Muscle layer of duodenum (tissue), 2 donors: ENCODE results near the gene LIPT2.

ENCODE experiments used
- H3K27ac ChIP-seq: one replicate; pipeline ENCODE4 v1.7.0; 2013; ENCODE audit warnings: mild to moderate bottlenecking, low read length
- H3K27me3 ChIP-seq: one replicate; pipeline ENCODE4 v1.7.0; 2013; ENCODE audit warnings: low read depth, mild to moderate bottlenecking, control low read depth, low read length
- H3K36me3 ChIP-seq, 2 donors: one replicate each; pipeline ENCODE4 v1.7.0; 2013; ENCODE audit warnings: low read length in 2 of 2, control low read depth in 1 of 2, mild to moderate bottlenecking in 1 of 2; ENCODE audit not compliant: insufficient read depth in 2 of 2, control insufficient read depth in 1 of 2
- H3K4me1 ChIP-seq, 2 donors: one replicate each; pipeline ENCODE4 v1.7.0; 2013; ENCODE audit warnings: low read length in 2 of 2, mild to moderate bottlenecking in 2 of 2, control low read depth in 1 of 2, moderate library complexity in 1 of 2; ENCODE audit not compliant: insufficient read depth in 2 of 2, control insufficient read depth in 1 of 2
- H3K4me3 ChIP-seq, 2 donors: one replicate each; pipeline ENCODE4 v1.7.0; 2013; ENCODE audit warnings: low read length in 2 of 2, low read depth in 1 of 2, mild to moderate bottlenecking in 1 of 2
- H3K9me3 ChIP-seq, 2 donors: one replicate each; pipeline ENCODE4 v1.7.0; 2013; ENCODE audit warnings: low read length in 2 of 2, control low read depth in 1 of 2, mild to moderate bottlenecking in 1 of 2; ENCODE audit not compliant: control insufficient read depth in 1 of 2
- donor health status: healthy.

LIPT2 gene

DNA sequence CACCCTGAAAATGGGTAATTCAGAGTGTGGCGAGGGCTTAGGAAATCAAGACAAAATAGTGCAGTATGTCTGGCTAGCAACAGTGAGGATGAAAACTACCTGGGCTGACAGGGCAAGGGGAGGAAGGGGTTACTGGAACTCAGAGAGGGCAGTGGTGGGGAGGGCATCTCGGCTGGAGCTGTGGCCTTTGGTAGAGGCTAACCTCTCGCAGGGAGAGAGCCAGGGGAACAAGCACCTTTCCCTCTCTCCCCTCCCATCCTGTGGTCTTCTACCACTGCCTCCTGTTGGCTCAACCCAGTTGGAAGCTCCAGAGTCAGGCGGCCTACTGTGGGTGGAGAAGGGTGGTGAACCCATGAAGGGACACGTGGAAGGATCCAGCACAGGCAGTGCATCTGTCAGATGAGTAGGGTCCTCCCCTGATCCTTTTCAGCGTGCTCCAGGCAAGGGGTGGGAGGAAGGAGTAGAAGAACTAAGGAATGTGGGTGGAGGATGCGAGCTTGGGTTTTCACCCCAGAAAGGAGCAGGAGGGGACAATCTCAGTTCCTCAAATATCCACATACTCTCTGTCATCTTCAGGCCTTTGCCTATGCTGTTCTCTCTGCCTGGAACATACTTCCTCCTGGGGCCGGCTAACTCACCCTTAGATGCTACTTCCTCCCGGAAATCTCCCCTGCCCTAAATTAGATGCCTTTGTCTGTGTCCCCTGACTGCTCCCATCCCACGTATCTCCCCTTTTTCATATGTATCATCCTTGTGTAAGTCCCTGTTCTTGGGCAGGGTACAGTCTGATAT, 19.9 kb downstream of the LIPT2 start:
- no peak overlapping the region for H3K4me3 ChIP-seq
- H3K27me3 ChIP-seq, result no peaks in the 10 kb centered on the region
- H3K4me1 ChIP-seq, result no peaks in the 10 kb centered on the region
- H3K9me3 ChIP-seq, result no peaks in the 10 kb centered on the region
- no peaks in the 10 kb centered on the region for H3K36me3 ChIP-seq
- no peak overlapping the region for H3K27ac ChIP-seq

DNA sequence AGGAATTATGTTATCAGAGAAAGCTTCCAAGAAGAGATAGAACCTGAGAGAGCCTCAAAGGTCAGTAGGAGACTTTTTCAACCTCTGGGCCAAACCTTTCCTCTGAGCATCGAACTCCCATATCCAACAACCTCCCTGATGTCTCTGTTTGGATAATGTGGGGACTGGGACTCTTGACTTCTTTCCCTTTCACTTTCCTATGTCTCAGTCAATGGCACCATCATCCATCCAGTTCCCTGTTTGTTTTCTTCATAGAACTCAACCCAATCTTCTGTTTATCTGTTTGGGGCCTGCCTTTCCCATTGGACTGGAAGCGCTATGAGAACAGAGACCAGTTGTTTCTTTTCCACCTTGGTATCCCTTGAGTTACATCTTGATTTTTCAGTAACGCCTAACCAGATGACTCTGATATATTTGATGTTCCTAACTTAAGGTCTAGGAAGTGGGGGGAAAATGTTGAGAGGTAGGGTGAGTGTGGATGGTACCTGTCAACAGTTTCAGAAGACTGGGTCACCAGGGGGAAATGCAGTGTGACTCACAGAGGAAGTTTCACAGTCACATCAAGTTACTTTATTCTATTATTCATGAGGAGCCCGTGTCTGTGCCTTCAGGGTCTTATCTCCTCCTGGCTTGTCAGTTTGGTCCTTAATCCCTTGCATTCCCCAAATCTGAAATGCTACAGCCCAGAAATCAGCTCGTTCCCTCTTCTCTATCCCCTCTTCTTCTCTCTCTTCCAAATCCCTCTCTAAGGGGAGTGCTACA, 21.7 kb downstream of the LIPT2 start:
- Histone ChIP-seq H3K36me3 (no peaks in the 10 kb centered on the region), H3K27me3 (no peaks in the 10 kb centered on the region), H3K4me1 (no peaks in the 10 kb centered on the region), H3K27ac (no peak overlapping the region), H3K4me3 (no peak overlapping the region), H3K9me3 (no peaks in the 10 kb centered on the region)

DNA sequence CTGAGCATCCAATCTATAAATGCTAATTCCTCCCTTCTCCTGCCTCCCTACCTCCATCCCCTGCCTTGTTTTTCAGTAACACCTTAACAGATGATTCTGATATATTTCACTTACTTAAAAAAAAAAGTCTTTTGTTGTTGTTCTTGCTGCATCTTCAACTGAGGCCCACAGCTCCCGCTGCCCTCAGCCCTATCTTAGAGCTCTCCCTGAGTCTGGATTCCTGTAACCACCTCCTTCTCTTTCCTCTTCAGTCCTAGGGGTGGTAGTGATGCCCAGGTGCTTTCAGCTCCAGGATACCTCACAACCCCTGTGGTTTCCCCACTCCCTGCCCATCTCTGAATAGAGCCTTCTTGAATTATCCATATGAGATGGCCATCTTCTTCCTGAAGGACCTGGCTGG, 22.5 kb downstream of the LIPT2 start:
- Histone ChIP-seq H3K36me3 (no peaks in the 10 kb centered on the region), H3K9me3 (no peaks in the 10 kb centered on the region), H3K4me1 (no peaks in the 10 kb centered on the region), H3K27ac (no peak overlapping the region), H3K27me3 (no peaks in the 10 kb centered on the region), H3K4me3 (no peak overlapping the region)

- H3K9me3 ChIP-seq, result no peaks in the 10 kb centered on the region
- no peaks in the 10 kb centered on the region for H3K27me3 ChIP-seq
- H3K4me1 ChIP-seq, result no peaks in the 10 kb centered on the region
- H3K36me3 ChIP-seq, result no peaks in the 10 kb centered on the region
- no peak overlapping the region for H3K4me3 ChIP-seq
- H3K27ac ChIP-seq, result no peak overlapping the region
These were observed 23.0 kb downstream of the LIPT2 start for GRCh38 chr11:74470526-74470925.

- Histone ChIP-seq H3K36me3 (no peaks in the 10 kb centered on the region), H3K9me3 (no peaks in the 10 kb centered on the region), H3K4me1 (no peaks in the 10 kb centered on the region), H3K4me3 (no peak overlapping the region), H3K27ac (no peak overlapping the region), H3K27me3 (no peaks in the 10 kb centered on the region)
These were observed 24.6 kb downstream of the LIPT2 start for GRCh38 chr11:74468936-74469335.

DNA sequence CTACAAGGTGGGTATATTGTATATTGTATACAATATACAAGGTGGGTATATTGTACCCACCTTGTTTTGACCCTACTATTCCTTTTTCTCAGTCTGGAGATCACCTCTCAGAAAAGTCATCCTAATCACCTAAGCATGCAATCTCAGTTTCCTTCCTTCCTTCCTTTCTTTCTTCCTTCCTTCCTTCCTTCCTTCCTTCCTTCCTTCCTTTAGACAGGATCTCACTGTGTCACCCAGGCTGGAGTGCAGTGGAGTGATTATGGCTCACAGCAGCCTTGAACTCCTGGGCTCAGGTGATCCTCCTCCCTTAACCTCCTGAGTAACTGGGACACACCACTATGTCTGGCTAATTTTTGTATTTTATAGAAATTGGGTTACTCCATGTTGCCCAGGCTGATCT, 25.0 kb downstream of the LIPT2 start:
- H3K9me3 ChIP-seq, result no peaks in the 10 kb centered on the region
- no peaks in the 10 kb centered on the region for H3K36me3 ChIP-seq
- H3K4me1 ChIP-seq, result no peaks in the 10 kb centered on the region
- no peak overlapping the region for H3K27ac ChIP-seq
- no peak overlapping the region for H3K4me3 ChIP-seq
- no peaks in the 10 kb centered on the region for H3K27me3 ChIP-seq

- Histone ChIP-seq H3K27me3 (no peaks in the 10 kb centered on the region), H3K4me3 (peak overlapping the region in 1 of 2 donors; percentile 59), H3K27ac (peak overlapping the region; percentile 34), H3K4me1 (no peaks in the 10 kb centered on the region), H3K36me3 (no peaks in the 10 kb centered on the region), H3K9me3 (no peaks in the 10 kb centered on the region)
These were observed 25.5 kb downstream of the LIPT2 start for GRCh38 chr11:74468058-74468457.

DNA sequence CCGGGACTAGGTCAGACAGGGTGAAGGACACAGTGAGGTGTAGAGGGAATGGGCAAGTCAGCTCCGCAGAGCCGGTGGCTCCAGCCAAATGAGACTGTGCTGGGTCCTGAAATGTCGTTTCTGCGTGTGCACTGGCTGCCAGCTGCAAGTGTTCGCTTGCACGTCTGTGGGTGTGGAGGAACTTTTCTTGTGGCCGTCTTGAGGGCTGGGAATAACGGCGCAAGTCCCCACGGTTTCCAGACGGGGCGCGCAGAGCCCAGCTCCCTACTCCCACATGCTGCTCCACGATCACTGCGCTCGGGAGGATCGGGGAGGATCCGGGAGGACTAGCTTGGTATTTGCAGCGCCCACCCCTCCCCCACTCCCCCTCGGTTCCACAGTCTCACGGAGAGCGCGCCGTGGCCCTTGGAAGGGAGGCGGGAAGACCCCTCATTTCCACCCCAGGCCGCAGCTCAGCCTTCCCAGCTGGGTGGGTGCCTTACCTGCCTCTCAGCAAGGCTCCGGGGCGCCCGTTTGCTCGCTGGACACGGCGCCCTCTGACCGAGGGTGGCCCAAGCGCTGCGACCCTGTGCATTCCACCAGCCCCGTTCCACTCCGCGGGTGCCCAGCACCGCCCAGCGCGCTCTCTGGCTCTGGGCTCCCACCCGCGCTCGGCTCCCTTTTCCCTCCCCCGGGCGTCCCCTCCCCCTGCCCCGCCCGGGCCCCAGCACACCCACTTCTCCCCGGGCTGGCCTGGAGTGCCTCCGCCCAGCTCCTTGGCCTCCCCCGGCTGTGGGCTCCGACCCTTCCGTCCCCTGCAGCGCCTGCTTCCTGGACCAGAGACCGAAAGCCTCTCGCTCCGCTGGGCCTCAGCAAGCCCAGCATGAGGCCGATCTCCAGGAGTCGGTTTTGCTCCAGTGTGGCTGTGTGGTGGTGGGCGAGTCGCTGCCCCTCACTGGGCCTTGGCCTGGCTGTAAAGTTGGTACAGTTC, 26.3 kb downstream of the LIPT2 start, which contains the start of gene KCNE3:
Gene KCNE3, minus strand, starts transcription at position 634 of the 970 bp plus-strand sequence. CDS start 9,986 bp downstream, outside the sequence.
- Histone ChIP-seq H3K4me3 (peak within 1 kb of the TSS; percentile 59 to 77), H3K36me3 (no peaks in the 10 kb centered on the region), H3K9me3 (no peaks in the 10 kb centered on the region), H3K4me1 (no peaks in the 10 kb centered on the region), H3K27me3 (no peaks in the 10 kb centered on the region), H3K27ac (peak within 1 kb of the TSS; percentile 57)

DNA sequence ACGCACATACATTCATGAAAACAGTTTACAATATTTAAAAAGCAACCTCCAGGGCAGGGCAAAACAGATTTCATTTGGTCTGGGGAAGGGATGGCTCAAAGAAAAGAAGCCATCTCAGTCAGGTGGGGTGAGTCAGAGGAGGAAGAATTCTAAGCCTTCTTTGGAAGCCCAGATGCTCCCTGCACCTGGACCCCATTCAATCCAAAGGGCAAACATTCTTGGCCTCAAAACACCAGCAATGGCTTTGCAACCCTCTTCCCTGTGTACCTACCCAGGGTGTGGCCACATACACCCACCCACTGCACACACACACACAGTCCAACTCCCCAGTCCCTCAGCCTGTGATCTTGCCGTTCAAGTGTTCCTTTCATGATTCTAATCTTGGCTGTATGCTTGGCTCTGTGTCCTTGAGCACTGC, 28.2 kb downstream of the LIPT2 start:
- Histone ChIP-seq H3K9me3 (no peaks in the 10 kb centered on the region), H3K4me3 (peak overlapping the region in 1 of 2 donors; percentile 43), H3K4me1 (peaks cover 2 to 9% of the 10 kb centered on the region in 2 donors), H3K36me3 (peaks cover 0 to 7% of the 10 kb centered on the region in 2 donors), H3K27me3 (no peaks in the 10 kb centered on the region), H3K27ac (no peak overlapping the region)

DNA sequence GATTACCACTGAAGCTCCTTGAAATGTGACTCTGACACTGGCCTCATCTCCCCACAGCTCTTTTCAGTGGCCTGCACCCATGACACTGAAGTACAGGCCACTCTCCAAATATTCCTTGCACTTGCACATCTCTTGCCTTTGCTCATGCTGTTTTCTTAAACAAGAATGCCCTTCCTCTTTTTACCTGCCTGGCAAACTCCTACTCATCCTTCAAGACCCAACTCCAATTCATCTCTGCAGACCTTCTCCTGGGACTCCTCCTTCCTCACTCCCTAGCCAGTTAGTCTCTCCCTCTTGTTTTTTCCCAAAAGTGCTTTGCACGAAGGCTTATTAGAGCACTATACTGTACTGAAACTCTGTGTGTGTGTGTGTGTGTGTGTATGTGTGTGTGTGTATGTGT, 28.8 kb downstream of the LIPT2 start:
- no peaks in the 10 kb centered on the region for H3K9me3 ChIP-seq
- peak overlapping the region; percentile 36 for H3K27ac ChIP-seq
- H3K36me3 ChIP-seq, result peaks cover 0 to 7% of the 10 kb centered on the region in 2 donors
- peak overlapping the region in 1 of 2 donors; percentile 43 for H3K4me3 ChIP-seq
- H3K4me1 ChIP-seq, result peaks cover 3 to 12% of the 10 kb centered on the region in 2 donors
- no peaks in the 10 kb centered on the region for H3K27me3 ChIP-seq

DNA sequence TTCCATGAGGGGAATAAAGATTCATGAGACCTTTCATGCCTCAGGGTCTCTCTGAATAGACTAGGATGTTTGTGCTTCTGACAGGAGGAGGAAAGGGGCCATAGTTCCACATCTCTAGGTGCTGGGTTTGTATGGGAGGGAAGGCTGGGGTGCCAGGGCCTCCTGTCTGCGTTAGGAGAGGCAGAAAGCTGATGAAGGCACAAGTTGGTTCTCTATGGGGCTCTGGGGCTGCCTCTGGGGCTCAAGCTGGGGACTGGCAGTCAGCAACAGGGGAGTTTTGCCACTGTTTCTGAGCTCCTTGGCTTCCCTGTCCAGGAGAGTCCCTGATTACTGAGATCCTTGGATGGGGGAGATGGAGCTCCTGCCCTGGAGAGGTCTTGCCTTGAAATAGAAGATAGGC, 30.3 kb downstream of the LIPT2 start:
- Histone ChIP-seq H3K9me3 (no peaks in the 10 kb centered on the region), H3K27me3 (no peaks in the 10 kb centered on the region), H3K36me3 (peaks cover 0 to 7% of the 10 kb centered on the region in 2 donors), H3K27ac (peak overlapping the region; percentile 11), H3K4me3 (no peak overlapping the region), H3K4me1 (peaks cover 3 to 12% of the 10 kb centered on the region in 2 donors)
